ENCODE data around the gene MATK.

The MATK gene

DNA sequence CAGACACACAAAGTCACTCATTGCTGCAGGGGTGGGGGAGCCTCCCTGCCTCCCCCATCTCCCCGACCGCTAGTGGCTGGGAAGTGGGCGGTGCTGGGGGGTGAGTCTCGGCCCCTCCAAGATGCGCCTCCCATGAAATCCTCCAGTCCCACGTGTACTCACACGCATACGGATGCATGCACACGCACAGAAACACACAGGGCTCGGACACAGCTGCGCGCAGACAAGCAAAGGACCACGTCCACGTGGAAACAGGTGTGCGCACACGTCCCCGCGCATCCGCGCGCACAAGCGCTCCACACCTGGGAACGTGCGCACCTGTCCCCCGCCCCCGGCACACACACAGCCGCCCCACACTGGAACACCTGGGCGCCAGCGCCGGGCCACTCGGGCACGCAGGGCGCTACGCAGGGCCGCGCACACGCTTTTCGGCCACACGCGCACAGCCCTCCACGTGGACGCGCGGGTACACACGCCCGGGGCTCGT is 687 bp downstream of the MATK start (continued):
- TF ChIP-seq ZBTB7A (tag by site-specific recombination; IDR thresholded peaks at IDR 0.05; ENCODE audit: low read depth) (0 out of 2 replicates have a peak, but pooled peaks have one; percentile 21), SCRT2 (tag by site-specific recombination; IDR thresholded peaks at IDR 0.05) (peak; percentile 53; the same call in 1 of the 2 replicates), ZBTB8A (tag by site-specific recombination; IDR thresholded peaks at IDR 0.05) (peak; percentile 97), KLF1 (tag by site-specific recombination; IDR thresholded peaks at IDR 0.05) (peak; percentile 45), ZBTB20 (tag by site-specific recombination; IDR thresholded peaks at IDR 0.05) (peak; percentile 43; the same call in 1 of the 2 replicates), ZNF10 (tag by site-specific recombination; IDR thresholded peaks at IDR 0.05) (no peak), GLIS2 (tag by site-specific recombination; IDR thresholded peaks at IDR 0.05) (peak; percentile 77), ZNF785 (tag by site-specific recombination; IDR thresholded peaks at IDR 0.05) (peak; percentile 55; the same call in 1 of the 2 replicates), ZNF2 (tag by site-specific recombination; IDR thresholded peaks at IDR 0.05) (0 out of 2 replicates have a peak, but pooled peaks have one; percentile 34), ZNF777 (tag by site-specific recombination; IDR thresholded peaks at IDR 0.05; ENCODE audit: borderline replicate concordance) (peak; percentile 83; the same call in 1 of the 2 replicates), ZNF140 (tag by site-specific recombination; IDR thresholded peaks at IDR 0.05) (no peak), ZNF335 (tag by site-specific recombination; conservative IDR thresholded peaks at IDR 0.05) (peak; percentile 88), SP3 (tag by site-specific recombination; IDR thresholded peaks at IDR 0.05) (peak; percentile 74)
- TF ChIP-seq, protein P1, sequence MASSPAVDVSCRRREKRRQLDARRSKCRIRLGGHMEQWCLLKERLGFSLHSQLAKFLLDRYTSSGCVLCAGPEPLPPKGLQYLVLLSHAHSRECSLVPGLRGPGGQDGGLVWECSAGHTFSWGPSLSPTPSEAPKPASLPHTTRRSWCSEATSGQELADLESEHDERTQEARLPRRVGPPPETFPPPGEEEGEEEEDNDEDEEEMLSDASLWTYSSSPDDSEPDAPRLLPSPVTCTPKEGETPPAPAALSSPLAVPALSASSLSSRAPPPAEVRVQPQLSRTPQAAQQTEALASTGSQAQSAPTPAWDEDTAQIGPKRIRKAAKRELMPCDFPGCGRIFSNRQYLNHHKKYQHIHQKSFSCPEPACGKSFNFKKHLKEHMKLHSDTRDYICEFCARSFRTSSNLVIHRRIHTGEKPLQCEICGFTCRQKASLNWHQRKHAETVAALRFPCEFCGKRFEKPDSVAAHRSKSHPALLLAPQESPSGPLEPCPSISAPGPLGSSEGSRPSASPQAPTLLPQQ (tag by site-specific recombination; IDR thresholded peaks at IDR 0.05): 0 out of 2 replicates have a peak, but pooled peaks have one; percentile 32
- TF ChIP-seq, protein P2, sequence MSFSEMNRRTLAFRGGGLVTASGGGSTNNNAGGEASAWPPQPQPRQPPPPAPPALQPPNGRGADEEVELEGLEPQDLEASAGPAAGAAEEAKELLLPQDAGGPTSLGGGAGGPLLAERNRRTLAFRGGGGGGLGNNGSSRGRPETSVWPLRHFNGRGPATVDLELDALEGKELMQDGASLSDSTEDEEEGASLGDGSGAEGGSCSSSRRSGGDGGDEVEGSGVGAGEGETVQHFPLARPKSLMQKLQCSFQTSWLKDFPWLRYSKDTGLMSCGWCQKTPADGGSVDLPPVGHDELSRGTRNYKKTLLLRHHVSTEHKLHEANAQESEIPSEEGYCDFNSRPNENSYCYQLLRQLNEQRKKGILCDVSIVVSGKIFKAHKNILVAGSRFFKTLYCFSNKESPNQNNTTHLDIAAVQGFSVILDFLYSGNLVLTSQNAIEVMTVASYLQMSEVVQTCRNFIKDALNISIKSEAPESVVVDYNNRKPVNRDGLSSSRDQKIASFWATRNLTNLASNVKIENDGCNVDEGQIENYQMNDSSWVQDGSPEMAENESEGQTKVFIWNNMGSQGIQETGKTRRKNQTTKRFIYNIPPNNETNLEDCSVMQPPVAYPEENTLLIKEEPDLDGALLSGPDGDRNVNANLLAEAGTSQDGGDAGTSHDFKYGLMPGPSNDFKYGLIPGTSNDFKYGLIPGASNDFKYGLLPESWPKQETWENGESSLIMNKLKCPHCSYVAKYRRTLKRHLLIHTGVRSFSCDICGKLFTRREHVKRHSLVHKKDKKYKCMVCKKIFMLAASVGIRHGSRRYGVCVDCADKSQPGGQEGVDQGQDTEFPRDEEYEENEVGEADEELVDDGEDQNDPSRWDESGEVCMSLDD (tag by site-specific recombination; IDR thresholded peaks at IDR 0.05): peak; percentile 72; the same call in 1 of the 2 replicates
- TF ChIP-seq, protein P3, sequence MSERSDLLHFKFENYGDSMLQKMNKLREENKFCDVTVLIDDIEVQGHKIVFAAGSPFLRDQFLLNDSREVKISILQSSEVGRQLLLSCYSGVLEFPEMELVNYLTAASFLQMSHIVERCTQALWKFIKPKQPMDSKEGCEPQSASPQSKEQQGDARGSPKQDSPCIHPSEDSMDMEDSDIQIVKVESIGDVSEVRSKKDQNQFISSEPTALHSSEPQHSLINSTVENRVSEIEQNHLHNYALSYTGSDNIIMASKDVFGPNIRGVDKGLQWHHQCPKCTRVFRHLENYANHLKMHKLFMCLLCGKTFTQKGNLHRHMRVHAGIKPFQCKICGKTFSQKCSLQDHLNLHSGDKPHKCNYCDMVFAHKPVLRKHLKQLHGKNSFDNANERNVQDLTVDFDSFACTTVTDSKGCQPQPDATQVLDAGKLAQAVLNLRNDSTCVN (tag by site-specific recombination; optimal IDR thresholded peaks at IDR 0.05): peak; percentile 100
- TF ChIP-seq, protein P4, sequence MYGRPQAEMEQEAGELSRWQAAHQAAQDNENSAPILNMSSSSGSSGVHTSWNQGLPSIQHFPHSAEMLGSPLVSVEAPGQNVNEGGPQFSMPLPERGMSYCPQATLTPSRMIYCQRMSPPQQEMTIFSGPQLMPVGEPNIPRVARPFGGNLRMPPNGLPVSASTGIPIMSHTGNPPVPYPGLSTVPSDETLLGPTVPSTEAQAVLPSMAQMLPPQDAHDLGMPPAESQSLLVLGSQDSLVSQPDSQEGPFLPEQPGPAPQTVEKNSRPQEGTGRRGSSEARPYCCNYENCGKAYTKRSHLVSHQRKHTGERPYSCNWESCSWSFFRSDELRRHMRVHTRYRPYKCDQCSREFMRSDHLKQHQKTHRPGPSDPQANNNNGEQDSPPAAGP (tag by site-specific recombination; IDR thresholded peaks at IDR 0.05): no peak; the same call in 1 of the 2 replicates
- TF ChIP-seq, protein P5, sequence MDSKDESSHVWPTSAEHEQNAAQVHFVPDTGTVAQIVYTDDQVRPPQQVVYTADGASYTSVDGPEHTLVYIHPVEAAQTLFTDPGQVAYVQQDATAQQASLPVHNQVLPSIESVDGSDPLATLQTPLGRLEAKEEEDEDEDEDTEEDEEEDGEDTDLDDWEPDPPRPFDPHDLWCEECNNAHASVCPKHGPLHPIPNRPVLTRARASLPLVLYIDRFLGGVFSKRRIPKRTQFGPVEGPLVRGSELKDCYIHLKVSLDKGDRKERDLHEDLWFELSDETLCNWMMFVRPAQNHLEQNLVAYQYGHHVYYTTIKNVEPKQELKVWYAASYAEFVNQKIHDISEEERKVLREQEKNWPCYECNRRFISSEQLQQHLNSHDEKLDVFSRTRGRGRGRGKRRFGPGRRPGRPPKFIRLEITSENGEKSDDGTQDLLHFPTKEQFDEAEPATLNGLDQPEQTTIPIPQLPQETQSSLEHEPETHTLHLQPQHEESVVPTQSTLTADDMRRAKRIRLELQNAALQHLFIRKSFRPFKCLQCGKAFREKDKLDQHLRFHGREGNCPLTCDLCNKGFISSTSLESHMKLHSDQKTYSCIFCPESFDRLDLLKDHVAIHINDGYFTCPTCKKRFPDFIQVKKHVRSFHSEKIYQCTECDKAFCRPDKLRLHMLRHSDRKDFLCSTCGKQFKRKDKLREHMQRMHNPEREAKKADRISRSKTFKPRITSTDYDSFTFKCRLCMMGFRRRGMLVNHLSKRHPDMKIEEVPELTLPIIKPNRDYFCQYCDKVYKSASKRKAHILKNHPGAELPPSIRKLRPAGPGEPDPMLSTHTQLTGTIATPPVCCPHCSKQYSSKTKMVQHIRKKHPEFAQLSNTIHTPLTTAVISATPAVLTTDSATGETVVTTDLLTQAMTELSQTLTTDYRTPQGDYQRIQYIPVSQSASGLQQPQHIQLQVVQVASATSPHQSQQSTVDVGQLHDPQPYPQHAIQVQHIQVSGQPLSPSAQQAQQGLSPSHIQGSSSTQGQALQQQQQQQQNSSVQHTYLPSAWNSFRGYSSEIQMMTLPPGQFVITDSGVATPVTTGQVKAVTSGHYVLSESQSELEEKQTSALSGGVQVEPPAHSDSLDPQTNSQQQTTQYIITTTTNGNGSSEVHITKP (tag by site-specific recombination; IDR thresholded peaks at IDR 0.05): peak; percentile 63

All from HEK293 (cell line).